Measurements from ENCODE around the gene LRIT1.
"Not testable (repeated sequence)": the region's sequence is repeated elsewhere in the genome, so short reads cannot be mapped to it uniquely, and the experiment has no call there.

The LRIT1 gene

DNA sequence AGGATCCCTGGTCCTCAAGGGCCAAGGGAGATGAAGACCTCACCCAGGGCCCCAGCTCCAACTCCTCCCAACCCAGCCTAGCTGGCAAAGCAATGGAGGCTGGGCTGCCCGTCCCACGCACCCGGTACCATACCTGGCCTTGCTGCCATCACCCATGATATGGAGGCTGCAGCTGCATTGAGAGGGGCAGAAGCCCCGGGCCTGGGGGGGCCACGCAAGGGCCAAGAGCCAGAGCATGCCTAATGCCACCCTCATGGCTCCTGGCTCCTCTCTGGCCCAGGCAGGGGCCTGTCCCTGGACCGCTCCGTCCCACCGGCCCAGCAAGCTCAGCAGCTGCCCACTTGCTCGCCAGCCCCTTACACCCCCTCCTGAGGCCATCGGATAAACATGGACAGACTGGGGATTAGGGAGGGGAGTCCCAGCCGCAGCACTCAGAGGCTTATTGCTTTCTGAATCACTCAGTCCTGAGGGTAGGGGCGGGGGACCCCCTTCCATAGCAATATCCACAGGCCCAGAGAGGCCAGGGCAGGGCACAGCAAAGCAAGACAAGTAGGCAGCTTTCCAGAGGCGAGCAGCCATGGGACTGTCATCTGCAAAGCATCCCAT lies at the start of gene LRIT1:
TSS of gene LRIT1 (minus strand) at position 362 of the 606 bp plus-strand sequence. CDS start at position 255, 107 bp downstream.
- DNase-seq (ENCODE audit: low read depth in 2 of 3, low spot score in 2 of 3), result no peak

- DNase-seq (ENCODE audit: low read depth in 2 of 3, low spot score in 2 of 3), result no peak
These were observed 48.9 kb upstream of the LRIT1 start for GRCh38 chr10:84290235-84290634.

DNA sequence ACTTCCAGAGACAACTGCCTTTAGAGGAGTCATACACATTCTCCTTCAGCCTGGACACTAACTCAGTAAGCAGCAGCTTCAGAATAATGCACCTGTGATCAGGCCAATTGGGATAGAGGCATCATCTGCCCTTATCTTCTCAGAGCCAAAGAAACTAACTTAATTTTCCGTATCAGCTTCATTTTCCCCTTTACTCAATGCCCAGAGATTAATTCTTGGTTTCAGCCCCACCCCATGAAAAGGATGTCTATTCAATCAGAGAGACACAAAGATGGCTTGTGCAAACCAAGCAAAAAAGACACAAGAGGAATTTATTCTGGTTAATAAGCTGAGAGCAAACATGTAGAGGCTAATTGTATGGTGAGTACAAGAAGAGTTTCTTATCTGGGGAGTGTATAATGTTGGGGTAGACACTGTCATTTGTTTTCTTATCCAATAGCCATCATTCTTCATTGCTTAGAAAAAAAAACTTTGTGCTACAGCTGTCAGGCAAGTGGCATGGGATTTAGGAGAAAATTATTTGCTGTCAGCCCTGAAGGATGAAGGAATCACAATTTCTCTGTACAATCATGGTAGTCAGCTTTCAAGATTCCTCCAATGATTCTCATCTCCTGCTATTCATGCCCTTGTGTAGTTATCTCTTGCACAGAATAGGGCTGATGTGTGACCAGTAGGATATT lies 48.3 kb upstream of the LRIT1 start:
- no peak for DNase-seq (ENCODE audit: low read depth in 2 of 3, low spot score in 2 of 3)

- no peak for DNase-seq (ENCODE audit: low read depth in 2 of 3, low spot score in 2 of 3)
These were observed 46.8 kb upstream of the LRIT1 start for GRCh38 chr10:84288151-84288550.

- DNase-seq (ENCODE audit: low read depth in 2 of 3, low spot score in 2 of 3), result no peak
These were observed 45.3 kb upstream of the LRIT1 start for GRCh38 chr10:84286695-84287094.

- not testable (repeated sequence) for DNase-seq (ENCODE audit: low read depth in 2 of 3, low spot score in 2 of 3)
These were observed 38.6 kb upstream of the LRIT1 start for GRCh38 chr10:84279876-84280475.

DNA sequence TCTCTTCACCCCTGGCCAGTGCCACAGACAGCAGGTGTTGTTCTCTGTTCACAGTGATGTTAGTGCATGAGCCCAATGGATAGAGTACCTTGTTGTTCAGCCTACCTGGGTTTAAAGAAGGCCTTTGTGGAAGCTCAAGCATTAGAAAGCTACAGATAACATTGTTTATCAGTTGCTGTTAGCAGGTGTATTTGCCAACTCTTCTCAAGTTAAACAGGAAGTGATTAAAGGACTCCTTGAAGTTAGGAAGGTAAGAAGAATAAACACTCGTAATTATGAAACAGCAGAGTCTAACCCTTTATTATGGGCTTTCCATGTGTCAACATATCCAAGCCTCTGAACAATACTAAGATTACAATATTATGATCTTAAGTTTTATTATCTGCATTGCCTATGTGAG lies 29.4 kb upstream of the LRIT1 start:
- DNase-seq (ENCODE audit: low read depth in 2 of 3, low spot score in 2 of 3), result no peak

DNA sequence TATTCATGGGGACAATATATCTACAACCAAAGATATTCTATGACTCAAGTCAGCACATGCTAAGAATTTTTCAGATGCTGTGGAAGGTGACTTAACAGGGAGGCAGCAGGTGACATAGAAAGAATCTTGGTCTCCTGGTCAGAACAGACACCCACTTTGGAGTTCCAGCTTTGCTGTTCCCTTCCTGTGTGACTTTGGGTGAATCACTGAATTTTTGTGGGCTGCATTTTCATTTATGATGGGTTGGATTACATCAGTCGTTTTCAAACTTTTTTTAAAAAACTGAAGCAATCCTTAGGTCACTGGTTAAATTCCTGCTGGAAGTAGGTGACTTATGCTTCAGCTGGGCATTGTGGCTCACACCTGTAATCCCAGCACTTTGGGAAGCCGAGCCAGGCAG lies 28.4 kb upstream of the LRIT1 start:
- DNase-seq (ENCODE audit: low read depth in 2 of 3, low spot score in 2 of 3), result no peak

GRCh38 chr10:84269162-84269561 lies 27.8 kb upstream of the LRIT1 start:
- DNase-seq (ENCODE audit: low read depth in 2 of 3, low spot score in 2 of 3), result no peak

GRCh38 chr10:84267503-84268126 lies 26.3 kb upstream of the LRIT1 start:
- peak; percentile 32 to 61 (median 44) for DNase-seq (ENCODE audit: low read depth in 2 of 3, low spot score in 2 of 3)

DNA sequence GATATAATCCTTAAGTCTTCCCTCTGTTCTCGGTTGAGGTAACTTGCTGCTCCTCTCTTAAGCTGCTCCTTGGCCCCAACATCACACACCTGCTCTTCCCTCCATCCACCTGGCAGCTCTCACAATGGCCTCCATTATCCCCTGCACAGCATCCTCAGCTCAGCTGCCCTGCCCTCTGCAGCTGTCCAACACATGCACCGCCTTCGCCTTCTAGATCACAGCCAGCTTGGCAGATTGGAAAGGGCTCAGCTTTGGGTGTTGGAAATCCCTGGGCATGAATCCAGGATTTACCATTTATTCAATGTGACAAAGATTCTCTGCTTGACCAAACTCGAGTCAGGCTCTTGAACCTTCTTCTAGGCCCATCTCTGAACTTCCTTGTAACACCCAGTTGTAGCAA lies 24.1 kb upstream of the LRIT1 start:
- no peak for DNase-seq (ENCODE audit: low read depth in 2 of 3, low spot score in 2 of 3)

GRCh38 chr10:84264611-84265141 lies 23.3 kb upstream of the LRIT1 start:
- DNase-seq (ENCODE audit: low read depth in 2 of 3, low spot score in 2 of 3), result peak; percentile 25 to 44 (median 40)

- DNase-seq (ENCODE audit: low read depth in 2 of 3, low spot score in 2 of 3), result no peak
These were observed 22.4 kb upstream of the LRIT1 start for GRCh38 chr10:84263716-84264115.

DNA sequence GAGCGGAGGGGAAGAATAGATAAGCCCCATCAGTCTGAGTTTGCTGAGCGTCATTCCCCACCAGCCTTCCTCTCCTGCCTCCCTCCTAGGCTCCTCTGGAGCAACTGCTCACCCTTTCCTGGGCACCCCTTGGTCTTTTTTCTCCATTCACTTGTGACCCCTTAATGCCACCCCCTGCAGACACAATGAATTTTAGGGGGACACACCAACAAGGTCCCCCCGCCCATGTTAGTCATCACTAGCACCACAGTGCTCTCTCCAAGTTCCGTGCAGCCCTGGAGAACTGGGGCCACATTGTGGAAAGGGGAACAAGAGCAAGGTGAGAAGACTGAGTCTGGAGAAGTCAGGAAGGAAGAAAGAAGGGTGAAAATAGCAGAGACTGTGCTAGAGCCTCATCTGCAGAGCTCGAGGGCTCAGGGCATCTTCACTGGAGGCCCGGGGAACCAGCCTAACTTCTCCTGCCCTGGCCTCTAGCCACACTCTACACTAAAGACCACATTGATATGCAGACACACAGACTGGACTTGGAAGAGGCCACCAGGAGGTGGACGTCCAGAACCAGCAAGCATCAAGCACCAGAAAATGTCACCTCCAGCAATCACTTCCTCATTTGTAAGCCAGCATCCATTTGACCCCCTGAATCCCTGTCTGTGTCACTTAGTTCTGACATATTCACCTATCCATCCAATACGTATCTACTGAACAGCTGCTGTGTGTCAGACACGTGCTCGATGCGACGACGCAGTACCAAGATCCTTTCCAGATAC lies 21.0 kb upstream of the LRIT1 start:
- DNase-seq (ENCODE audit: low read depth in 2 of 3, low spot score in 2 of 3), result no peak

DNA sequence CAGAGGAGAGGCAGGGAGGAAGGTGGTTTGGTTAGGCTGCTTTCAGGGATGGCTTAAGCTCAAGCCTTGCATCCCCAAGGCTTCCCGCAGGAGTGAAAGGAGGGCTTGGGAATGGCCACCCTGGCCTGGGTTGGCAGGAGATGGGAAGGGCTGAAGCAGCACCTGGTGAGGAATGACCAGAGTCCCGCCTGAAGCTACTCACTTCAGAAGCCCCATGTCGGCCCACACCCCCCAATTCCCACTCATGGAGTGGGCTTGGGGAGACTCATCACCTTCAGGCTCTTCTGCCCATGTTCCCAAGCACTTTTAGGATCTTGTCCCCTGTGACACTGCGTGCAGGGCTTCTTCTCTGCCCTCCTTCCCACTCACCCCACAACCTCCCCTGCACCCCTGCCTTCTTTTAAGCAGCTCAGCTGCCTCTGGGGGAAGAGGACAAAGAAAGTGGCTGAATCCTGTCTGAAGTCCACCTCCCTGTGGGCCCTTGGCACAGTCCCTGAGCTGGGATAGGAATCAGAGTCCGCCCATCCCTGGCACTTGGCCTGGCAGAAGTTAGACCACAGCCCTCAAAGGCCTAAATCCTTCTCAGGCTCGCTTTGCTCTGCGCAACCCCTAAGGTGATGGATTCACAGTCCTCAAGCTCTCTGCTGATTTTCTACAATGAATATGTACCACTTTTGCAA lies 20.0 kb upstream of the LRIT1 start:
- DNase-seq (ENCODE audit: low read depth in 2 of 3, low spot score in 2 of 3), result no peak

DNA sequence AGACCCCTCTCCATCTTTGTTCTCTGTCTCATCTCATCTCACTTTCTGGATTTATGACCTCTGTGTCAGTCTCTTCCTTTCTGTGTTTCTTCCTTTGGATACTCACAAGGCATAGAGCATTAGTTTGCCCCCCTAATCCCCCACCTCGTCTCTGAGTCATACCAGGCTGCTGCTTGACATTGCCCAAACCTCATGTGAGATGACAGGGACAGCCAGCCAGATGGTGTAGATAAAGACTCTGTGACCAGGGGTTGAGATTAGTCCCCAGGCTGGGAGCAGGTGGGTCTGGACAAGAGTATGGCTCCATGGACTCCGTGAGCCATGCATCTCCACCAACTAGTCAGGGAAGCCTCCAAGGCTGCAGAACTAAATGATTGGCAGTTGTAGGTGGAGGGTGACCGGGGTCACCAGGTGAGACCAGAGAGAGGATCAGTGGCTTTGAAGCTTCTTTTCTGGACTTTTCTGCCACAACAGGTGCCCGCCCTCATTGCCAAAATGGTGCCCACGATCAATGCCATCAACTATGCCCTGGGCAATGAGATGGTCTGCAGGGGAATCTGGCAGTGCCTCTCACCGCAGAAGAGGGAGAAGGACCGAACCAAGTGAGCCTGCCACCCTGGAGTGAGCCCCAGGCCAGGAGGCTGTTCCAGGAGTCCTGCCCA lies 16.8 kb upstream of the LRIT1 start:
- DNase-seq (ENCODE audit: low read depth in 2 of 3, low spot score in 2 of 3), result no peak

DNA sequence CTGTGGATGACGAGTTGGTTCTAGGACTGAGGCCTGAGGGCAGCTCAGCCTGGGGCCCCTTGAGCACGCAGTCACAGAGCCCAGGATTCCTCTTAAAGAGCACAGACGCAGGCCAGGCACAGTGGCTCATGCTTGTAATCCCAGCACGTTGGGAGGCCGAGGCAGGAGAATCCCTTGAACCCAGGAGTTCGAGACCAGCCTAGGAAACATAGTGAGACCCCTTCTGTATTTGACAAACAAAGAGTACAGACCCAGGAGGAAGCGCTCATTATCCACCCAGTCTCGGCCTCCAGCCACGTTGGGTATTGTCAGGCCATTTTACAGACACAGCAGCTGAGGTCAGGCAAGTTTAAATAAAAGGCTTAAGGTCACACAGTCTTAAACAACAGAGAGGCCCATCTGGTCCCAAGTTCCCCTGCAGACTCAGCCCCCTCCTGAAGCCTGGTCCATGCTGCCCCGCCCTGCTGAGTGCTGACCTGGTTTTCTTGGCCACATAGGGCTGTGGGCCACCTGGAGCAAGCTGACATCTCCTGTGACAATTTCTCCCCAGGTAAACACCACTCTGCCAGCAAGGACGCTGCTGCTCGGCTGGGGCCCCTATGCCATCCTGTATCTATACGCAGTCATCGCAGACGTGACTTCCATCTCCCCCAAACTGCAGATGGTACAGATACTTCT lies 16.1 kb upstream of the LRIT1 start:
- no peak for DNase-seq (ENCODE audit: low read depth in 2 of 3, low spot score in 2 of 3)

- peak in 2 of 3 experiments; percentile 31 for DNase-seq (ENCODE audit: low read depth in 2 of 3, low spot score in 2 of 3)
These were observed 15.4 kb upstream of the LRIT1 start for GRCh38 chr10:84256510-84257342.
